Measurements from ENCODE around the gene SEPTIN10. TPM values are rescaled to one million over a fixed set of nuclear protein-coding genes. Genes with fewer than 3 reads are reported as not detected.
"Not testable (repeated sequence)": the region's sequence is repeated elsewhere in the genome, so short reads cannot be mapped to it uniquely, and the experiment has no call there.

Gene SEPTIN10
- total RNA-seq, 1 donor from 2014 or later: 46.8 TPM

- DNase-seq: no peak
- intact Hi-C loops (cut with micrococcal nuclease): no loop called here
Observed at GRCh38 chr2:109636317-109636716, 22.6 kb upstream of the SEPTIN10 start.

GRCh38 chr2:109635426-109636304 is 21.9 kb upstream of the SEPTIN10 start:
- intact Hi-C loops (cut with micrococcal nuclease): no loop called here
- DNase-seq (no peak), ATAC-seq (no peak)

More at GRCh38 chr2:109636317-109636716, 22.6 kb upstream of the SEPTIN10 start:
- ATAC-seq: peak; percentile 25

DNA sequence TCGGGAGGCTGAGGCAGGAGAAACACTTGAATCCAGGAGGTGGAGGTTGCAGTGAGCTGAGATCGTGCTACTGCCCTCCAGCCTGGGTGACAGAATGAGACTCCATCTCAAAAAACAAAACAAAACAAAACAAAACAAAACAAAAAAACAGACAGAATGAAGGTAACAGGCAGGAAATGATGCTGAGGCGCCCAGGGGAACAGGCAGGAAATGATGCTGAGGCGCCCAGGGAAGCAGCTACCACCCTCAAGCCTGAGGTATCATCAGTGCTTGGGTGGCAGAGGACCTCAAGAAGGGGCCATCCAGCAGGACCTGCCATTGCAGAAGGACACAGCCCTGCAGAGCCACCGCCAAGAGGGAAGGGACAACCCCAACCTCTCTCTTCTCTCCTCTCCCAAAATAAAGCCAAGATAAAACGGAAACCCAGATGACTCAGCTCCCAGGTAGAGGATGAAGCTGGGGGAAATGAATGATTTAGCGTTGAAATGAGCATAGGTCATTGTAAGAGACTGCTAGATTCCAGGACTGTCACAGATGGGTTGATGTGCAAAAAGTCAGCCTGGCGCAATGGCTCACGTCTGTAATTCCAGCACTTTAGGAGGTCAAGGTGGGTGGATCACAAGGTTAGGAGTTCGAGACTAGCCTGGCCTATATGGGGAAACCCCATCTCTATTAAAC is 19.7 kb upstream of the SEPTIN10 start:
- DNase-seq: no peak
- no peak for ATAC-seq
- intact Hi-C loops (cut with micrococcal nuclease): no loop called here

- intact Hi-C loops (cut with micrococcal nuclease): no loop called here
Observed at GRCh38 chr2:109632158-109632789, 18.5 kb upstream of the SEPTIN10 start.

GRCh38 chr2:109631741-109632140 is 18.0 kb upstream of the SEPTIN10 start:
- ATAC-seq: no peak
- intact Hi-C loops (cut with micrococcal nuclease): no loop called here
- no peak for DNase-seq

More at GRCh38 chr2:109632158-109632789, 18.5 kb upstream of the SEPTIN10 start:
- ATAC-seq: no peak
- no peak for DNase-seq

- intact Hi-C loops (cut with micrococcal nuclease): no loop called here
- ATAC-seq: no peak
- DNase-seq: no peak
Observed at GRCh38 chr2:109630441-109631430, 17.0 kb upstream of the SEPTIN10 start.

DNA sequence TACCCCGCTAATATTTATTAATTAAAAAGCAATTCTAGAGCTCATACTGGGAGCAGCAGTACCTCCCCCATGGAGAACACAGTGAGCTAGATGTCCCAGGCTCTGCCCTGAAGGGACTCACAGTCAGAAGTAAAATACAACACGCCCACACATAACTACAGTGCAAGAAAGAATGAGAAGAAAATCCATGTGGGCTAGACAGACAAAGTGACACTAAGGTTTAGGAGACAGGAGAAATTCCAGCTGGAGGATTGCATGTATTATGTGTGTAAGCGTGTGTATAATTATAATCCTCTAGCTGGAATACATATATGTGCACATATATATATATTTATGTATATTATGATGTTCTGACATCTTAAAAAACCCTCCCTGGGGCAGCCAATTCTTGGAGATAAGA is 16.1 kb upstream of the SEPTIN10 start:
- DNase-seq (no peak), ATAC-seq (no peak)
- intact Hi-C loops (cut with micrococcal nuclease): no loop called here

- ATAC-seq; intact Hi-C loops (cut with micrococcal nuclease); DNase-seq: not testable (repeated sequence)
Observed at GRCh38 chr2:109628321-109628720, 14.6 kb upstream of the SEPTIN10 start.

DNA sequence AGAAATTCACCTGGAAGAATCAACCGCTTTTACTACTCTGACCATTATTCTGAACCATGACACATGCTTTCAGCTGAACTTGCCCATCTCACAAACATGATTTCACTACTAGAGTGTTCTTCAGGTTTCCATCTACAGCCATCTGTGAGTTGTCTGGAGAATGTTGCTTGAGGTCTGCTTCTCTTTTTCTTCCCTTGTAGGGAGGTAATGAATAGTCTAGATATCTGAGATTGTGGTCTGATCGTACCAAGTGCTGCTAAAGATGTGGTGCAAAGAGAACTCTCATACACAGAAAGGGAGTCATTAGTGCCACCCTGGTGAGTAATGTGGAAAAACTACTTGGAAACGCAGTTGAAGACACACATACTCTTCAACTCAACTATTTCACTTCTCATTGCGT is 10.6 kb upstream of the SEPTIN10 start:
- intact Hi-C loops (cut with micrococcal nuclease): no loop called here
- ATAC-seq: no peak

GRCh38 chr2:109623923-109624322 is 10.2 kb upstream of the SEPTIN10 start:
- no peak for DNase-seq
- no peak for ATAC-seq
- intact Hi-C loops (cut with micrococcal nuclease): no loop called here

More for the DNA sequence above, 10.6 kb upstream of the SEPTIN10 start:
- DNase-seq: no peak

GRCh38 chr2:109623297-109623696 is 9.5 kb upstream of the SEPTIN10 start:
- no peak for DNase-seq
- intact Hi-C loops (cut with micrococcal nuclease): no loop called here
- no peak for ATAC-seq

DNA sequence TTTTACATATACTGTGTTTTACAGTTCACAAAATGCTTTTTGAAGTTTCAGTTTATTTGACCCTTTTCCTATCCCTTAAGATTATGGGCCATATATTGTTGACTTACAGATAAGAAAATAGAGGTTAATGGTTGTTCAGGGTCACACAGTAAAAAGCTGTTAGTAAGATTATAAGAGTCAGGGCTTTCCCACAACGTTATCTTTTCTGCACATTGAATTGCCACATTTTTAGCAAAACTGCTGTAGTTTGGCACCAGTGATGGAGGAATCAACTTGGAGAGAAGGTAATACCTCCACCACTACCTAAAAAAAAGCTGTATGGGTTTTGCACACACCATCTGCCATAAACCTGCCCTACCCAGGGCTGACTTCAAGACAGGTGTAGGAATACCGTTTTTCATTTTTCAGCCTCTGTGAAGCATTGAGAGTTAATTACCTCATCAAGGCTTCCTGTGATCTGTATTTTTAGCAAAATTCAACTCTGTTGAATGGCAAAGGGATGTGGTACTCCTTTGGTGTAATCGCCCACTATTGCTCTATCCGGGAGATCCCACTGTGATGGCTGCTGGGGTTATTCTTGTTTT is 5.4 kb upstream of the SEPTIN10 start:
- DNase-seq (no peak), ATAC-seq (no peak)
- intact Hi-C loops (cut with micrococcal nuclease): no loop called here

GRCh38 chr2:109616184-109616583 is 2.4 kb upstream of the SEPTIN10 start:
- DNase-seq: no peak
- ATAC-seq: no peak
- intact Hi-C loops (cut with micrococcal nuclease): no loop called here

DNA sequence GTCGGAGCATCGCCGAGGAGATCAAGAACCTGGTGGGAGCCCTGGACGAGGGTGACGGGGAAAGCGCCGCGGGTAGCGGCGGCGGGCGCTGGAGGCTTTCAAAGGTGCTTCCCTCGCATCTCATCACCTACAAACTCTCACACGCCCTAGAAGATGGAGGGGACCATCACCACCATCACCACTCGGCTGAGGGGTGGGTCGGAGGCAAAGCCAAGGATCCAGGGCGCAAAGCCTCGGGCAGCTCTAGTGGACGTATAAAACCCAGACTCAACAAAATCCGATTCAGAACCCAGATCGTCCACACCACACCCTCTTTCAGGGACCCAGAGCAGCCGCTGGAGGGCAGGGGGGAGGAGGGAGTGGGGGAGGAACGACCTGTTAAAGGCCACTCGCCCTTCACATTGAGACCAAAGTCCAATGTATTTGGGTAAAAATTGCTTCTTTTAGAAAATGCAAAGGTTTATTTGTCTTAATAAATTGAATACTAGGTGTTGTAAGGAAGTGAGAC is 1.9 kb upstream of the SEPTIN10 start:
- DNase-seq (no peak), ATAC-seq (no peak)
- intact Hi-C loops (cut with micrococcal nuclease): no loop called here

- intact Hi-C loops (cut with micrococcal nuclease): no loop called here
- no peak for ATAC-seq
- peak; percentile 48 for DNase-seq
Observed at GRCh38 chr2:109614715-109615636, 1.2 kb upstream of the SEPTIN10 start.

DNA sequence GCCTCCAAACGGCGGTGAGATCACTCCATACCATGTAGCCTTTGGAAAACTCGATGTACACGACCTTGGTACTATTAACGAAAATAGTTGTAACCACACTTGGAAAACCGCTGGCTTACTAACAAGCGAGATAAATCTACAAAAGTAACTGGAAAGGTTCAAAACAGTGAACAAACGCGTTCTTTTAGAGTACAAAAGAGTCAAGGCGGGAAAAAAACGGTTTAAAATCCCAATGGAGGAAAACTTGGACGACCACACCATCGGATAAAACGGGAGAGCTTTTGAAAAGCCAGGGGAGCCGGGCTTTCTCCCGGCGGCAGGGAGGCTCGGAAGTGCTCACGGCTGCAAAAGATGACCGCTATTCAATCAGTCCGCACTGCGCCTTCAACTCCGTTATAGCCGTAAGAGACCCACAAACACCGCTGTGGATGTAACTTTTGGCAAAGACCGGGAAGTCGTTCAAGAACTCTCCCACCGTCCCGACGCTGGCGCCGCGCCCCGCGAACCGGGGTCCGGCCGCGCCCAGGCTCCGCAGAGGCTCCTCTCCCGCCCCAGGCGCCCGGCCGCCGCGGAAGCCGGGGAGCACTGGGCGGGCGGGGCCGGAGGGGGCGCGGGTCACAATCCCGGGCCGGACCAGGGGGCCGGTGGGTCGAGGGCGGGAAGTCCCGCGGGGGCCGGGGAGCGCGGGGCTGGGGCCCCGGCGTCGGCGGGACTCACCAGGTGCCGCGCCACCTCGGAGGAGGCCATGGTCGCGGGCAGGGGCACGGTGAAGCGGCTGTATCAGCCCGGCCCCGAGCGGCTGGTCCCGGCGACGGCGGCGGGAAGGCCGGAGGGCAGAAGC is 465 bp downstream of the SEPTIN10 start:
- intact Hi-C loops (cut with micrococcal nuclease): no loop called here
- peak; percentile 61 for ATAC-seq

More for the DNA sequence above, 465 bp downstream of the SEPTIN10 start:
- peak; percentile 86 for DNase-seq
